Lower leg skin (tissue), 3 donors: ENCODE data around the gene MGLL.

Source experiments
- CTCF ChIP-seq, 3 donors: fragments of 450-650 bp; IDR thresholded peaks; one replicate each; pipeline ENCODE4 v1.5.1; 2016; ENCODE audit warnings: antibody characterized with exemption in 3 of 3, mild to moderate bottlenecking in 3 of 3, moderate library complexity in 2 of 3
- POLR2A ChIP-seq, 2 donors: fragments of 450-650 bp; IDR thresholded peaks; one replicate each; pipeline ENCODE4 v1.6.1; 2016 to 2017; ENCODE audit warnings: antibody characterized with exemption in 2 of 2, mild to moderate bottlenecking in 1 of 2, moderate library complexity in 1 of 2

- TF ChIP-seq CTCF (IDR thresholded peaks at IDR 0.05) (no peak), POLR2A (IDR thresholded peaks at IDR 0.05) (no peak)
These were observed 88.1 kb downstream of the MGLL start for GRCh38 chr3:127734181-127734720.
